ENCODE measurements around the gene GCM1.

The GCM1 gene

GRCh38 chr6:53179961-53180651 lies 31.5 kb upstream of the GCM1 start:
- TF ChIP-seq CTCF (IDR thresholded peaks at IDR 0.05): no peak

- TF ChIP-seq CTCF (IDR thresholded peaks at IDR 0.05): no peak
Measured at GRCh38 chr6:53178837-53179432, 30.3 kb upstream of the GCM1 start.

- no peak for TF ChIP-seq CTCF (IDR thresholded peaks at IDR 0.05)
Measured at GRCh38 chr6:53175027-53175426, 26.4 kb upstream of the GCM1 start.

GRCh38 chr6:53172468-53172803 lies 23.8 kb upstream of the GCM1 start:
- TF ChIP-seq CTCF (IDR thresholded peaks at IDR 0.05): no peak

GRCh38 chr6:53171605-53172467 lies 23.2 kb upstream of the GCM1 start:
- TF ChIP-seq CTCF (IDR thresholded peaks at IDR 0.05): peak; percentile 100

GRCh38 chr6:53168516-53169267 lies 20.1 kb upstream of the GCM1 start:
- TF ChIP-seq CTCF (IDR thresholded peaks at IDR 0.05): no peak

- TF ChIP-seq CTCF (IDR thresholded peaks at IDR 0.05): no peak
Measured at GRCh38 chr6:53165293-53165692, 16.7 kb upstream of the GCM1 start.
